Measurements from ENCODE around the gene LTO1.

LTO1 gene

GRCh38 chr11:69656536-69657455 lies 18.4 kb downstream of the LTO1 start:
- DNase-seq, result no peak

- no peak for DNase-seq
These were observed 19.4 kb downstream of the LTO1 start for GRCh38 chr11:69655479-69656428.

- DNase-seq, result no peak
These were observed 20.3 kb downstream of the LTO1 start for GRCh38 chr11:69654660-69655478.

- DNase-seq, result no peak
These were observed 21.0 kb downstream of the LTO1 start for GRCh38 chr11:69654001-69654659.

- DNase-seq, result no peak
These were observed 21.7 kb downstream of the LTO1 start for GRCh38 chr11:69653406-69653960.

GRCh38 chr11:69652999-69653398 lies 22.2 kb downstream of the LTO1 start:
- DNase-seq, result no peak

- DNase-seq, result no peak
These were observed 23.1 kb downstream of the LTO1 start for GRCh38 chr11:69651834-69652620.

GRCh38 chr11:69650832-69651344 lies 24.3 kb downstream of the LTO1 start:
- DNase-seq, result no peak

- DNase-seq, result no peak
These were observed 24.9 kb downstream of the LTO1 start for GRCh38 chr11:69650081-69650831.

GRCh38 chr11:69649576-69649900 lies 25.6 kb downstream of the LTO1 start:
- DNase-seq, result no peak

- DNase-seq, result no peak
These were observed 26.2 kb downstream of the LTO1 start for GRCh38 chr11:69648679-69649575.

- no peak for DNase-seq
These were observed 27.2 kb downstream of the LTO1 start for GRCh38 chr11:69647761-69648497.

GRCh38 chr11:69647390-69647748 lies 27.8 kb downstream of the LTO1 start:
- no peak for DNase-seq

GRCh38 chr11:69646493-69647389 lies 28.4 kb downstream of the LTO1 start:
- no peak for DNase-seq

- DNase-seq, result no peak
These were observed 29.2 kb downstream of the LTO1 start for GRCh38 chr11:69645801-69646492.

- DNase-seq, result no peak
These were observed 30.0 kb downstream of the LTO1 start for GRCh38 chr11:69644962-69645675.

Data from stimulated activated CD4-positive, alpha-beta T cell treated with anti-CD3 and anti-CD28 coated beads, Interleukin-4, amount 100 ng/mL, for 1 hour (primary cell).